EH (cell line): ENCODE results near the gene PHYHD1.

Experiments
- DNase-seq: peaks from one replicate; pipeline ENCODE4 v3.0.0-alpha.2; 2015; ENCODE audit warnings: low read depth

The PHYHD1 gene

DNA sequence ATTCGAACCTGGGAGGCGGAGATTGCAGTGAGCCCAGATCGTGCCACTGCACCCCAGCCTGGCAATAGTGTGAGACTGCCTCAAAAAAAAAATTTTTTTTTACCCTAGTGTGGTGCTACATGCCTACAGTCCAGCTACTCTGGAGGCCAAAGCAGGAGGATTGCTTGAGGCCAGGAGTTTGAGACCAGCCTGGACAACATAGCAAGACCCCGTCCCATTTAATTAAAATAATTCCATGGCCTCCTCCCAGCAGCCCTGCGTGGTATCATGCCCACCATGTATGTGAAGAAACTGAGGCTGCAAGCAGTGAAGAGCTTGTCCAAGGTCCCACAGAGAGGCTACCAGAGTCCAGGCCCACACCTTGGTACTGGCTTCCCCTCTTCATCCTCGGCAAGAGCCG, 19.4 kb upstream of the PHYHD1 start:
- DNase-seq, result no peak

DNA sequence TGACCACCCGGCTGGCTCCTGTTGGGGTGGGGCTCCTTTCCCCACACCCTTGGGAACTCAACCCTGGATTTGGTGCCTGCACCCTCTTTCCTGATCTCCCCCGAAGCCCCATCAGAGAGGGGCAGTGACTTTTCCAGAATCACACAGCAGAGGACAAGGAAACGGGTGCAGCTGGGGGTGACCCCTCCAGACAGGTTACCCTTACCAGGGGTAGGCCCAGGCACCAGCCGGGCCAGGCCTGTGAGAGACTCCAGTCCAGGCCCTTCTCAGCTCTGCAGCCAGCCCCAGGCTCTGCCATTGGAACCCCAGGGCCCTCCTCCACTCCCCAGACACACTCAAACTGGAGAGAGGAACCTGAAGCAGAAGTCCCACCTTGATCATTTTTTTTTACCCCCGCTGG, 19.0 kb upstream of the PHYHD1 start:
- no peak for DNase-seq

GRCh38 chr9:128902351-128903078, 18.3 kb upstream of the PHYHD1 start:
- peak; percentile 13 for DNase-seq

- DNase-seq, result no peak
These were observed 17.7 kb upstream of the PHYHD1 start for GRCh38 chr9:128903079-128903461.

DNA sequence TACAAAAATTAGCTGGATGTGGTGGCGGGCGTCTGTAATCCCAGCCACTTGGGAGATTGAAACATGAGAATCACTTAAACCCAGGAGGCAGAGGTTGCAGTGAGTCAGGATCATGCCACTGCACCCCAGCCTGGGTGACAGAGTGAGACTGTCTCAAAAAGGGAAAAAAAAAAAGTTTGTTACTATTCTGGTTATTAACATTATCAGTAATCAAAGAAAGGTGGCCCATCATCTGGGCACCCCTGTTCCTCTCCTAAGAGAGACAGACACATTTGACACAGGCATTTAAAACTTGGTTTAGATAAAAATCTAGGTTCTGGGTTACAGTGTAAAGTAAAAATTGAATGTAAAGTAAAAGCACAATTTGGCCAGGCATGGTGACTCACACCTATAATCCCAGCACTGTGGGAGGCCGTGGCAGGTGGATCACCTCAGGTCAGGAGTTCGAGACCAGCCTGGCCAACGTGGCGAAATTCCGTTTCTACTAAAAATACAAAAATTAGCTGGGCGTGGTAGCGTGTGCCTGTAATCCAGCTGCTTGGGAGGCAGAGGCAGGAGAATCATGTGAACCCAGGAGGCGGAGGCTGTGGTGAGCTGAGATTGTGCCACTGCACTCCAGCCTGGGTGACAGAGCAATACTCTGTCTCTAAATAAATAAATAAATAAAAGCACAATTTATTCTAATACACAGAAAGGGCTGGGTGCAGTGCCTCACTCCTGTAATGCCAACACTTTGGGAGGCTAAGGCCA, 16.7 kb upstream of the PHYHD1 start:
- peak; percentile 52 for DNase-seq

DNA sequence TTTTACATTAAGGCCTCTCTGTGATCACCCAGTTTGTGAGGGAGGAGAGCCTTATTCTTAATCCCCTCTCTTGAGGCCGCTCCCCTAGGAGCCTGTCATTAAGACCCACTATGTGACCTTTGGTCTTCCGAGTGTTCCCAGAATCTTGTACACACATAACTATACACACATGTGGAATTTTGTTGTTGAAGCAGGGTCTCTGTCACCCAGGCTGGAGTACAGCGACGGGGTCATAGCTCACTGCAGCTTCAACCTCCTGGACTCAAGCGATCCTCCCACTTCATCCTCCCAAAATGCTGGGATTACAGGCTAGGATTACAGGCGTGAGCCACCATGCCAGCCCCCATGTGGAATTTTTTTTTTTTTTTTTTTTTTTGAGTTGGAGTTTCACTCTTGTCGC, 14.8 kb upstream of the PHYHD1 start:
- DNase-seq, result no peak

- DNase-seq, result no peak
These were observed 14.0 kb upstream of the PHYHD1 start for GRCh38 chr9:128906741-128907140.

GRCh38 chr9:128908372-128908771, 12.4 kb upstream of the PHYHD1 start:
- DNase-seq, result no peak

DNA sequence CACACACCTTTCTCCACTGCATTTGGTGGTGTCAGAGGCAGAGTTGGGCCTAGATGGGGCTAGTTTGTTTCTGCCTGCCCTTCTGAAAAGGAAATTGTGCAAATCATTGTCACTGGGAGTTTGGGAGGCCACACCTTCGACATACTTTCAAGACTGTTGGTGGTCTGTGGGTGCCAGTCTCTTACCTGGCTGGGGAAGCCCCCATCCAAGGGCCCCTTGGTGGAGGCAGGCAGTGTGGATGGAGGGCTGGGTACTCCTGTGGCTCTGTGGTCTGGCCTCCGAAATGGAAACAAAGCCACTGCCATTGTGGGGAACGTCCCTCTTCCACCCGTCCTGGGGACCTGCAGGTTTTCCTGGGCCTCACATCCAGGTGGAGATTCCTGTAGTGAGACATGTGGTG, 10.9 kb upstream of the PHYHD1 start:
- DNase-seq, result no peak

- DNase-seq, result no peak
These were observed 9.9 kb upstream of the PHYHD1 start for GRCh38 chr9:128910906-128911305.

GRCh38 chr9:128911529-128912035, 9.2 kb upstream of the PHYHD1 start:
- DNase-seq, result peak; percentile 96

GRCh38 chr9:128912270-128912853, 8.4 kb upstream of the PHYHD1 start:
- DNase-seq, result peak; percentile 92

- DNase-seq, result peak; percentile 23
These were observed 7.5 kb upstream of the PHYHD1 start for GRCh38 chr9:128913048-128913900.

- no peak for DNase-seq
These were observed 6.6 kb upstream of the PHYHD1 start for GRCh38 chr9:128913995-128914772.

GRCh38 chr9:128916204-128916603, 4.6 kb upstream of the PHYHD1 start:
- DNase-seq, result peak; percentile 60

- DNase-seq, result no peak
These were observed 4.0 kb upstream of the PHYHD1 start for GRCh38 chr9:128916745-128917144.

DNA sequence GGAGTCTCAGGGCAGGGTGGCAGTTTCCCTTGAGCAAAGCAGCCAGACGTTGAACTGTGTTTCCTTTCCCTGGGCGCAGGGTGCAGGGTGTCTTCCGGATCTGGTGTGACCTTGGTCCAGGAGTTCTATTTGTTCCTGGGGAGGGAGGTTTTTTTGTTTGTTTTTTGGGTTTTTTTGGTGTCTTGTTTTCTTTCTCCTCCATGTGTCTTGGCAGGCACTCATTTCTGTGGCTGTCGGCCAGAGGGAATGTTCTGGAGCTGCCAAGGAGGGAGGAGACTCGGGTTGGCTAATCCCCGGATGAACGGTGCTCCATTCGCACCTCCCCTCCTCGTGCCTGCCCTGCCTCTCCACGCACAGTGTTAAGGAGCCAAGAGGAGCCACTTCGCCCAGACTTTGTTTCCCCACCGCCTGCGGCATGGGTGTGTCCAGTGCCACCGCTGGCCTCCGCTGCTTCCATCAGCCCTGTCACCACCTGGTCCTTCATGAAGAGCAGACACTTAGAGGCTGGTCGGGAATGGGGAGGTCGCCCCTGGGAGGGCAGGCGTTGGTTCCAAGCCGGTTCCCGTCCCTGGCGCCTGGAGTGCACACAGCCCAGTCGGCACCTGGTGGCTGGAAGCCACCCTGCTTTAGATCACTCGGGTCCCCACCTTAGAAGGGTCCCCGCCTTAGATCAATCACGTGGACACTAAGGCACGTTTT, 3.5 kb upstream of the PHYHD1 start:
- peak; percentile 78 for DNase-seq

- DNase-seq, result no peak
These were observed 1.9 kb upstream of the PHYHD1 start for GRCh38 chr9:128918921-128919320.

DNA sequence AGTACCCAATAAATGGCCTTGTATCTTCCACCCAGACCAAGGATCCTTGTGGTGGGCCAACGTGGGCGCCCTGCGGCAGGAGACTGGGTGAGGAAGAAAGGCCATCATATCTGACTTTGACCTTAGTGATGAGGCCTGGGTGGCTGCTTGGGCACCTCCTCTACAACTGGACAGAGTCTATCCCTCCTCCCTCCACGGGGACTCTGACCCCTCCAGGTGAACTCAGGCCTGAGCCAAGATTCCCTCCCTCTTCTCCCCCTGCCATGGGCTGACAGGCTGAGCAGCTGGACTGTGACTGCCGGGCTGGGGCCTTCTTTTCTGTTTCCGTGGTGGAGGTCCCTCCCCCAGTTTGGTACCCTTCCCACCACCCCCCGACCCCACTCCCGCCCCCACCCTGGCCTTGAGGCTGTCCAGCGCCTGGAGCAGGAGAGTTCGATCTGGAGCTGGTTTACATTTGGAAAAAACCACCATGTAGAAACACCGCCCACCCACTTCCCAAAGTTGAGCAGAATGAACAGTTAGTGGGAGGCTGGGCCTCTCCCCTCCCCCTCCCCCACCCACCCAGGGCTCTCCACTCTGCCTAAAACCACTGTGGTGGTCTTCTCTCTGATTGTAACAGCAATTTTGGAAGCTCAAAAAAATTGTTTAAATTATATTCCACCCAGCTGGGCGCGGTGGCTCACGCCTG, 1.2 kb upstream of the PHYHD1 start:
- no peak for DNase-seq
